ENCODE data around the gene CREB3L2. TPM values are rescaled to one million over a fixed set of nuclear protein-coding genes. Genes with fewer than 3 reads are reported as not detected.

CREB3L2 gene
- total and polyA plus RNA-seq, 2 of the 13 experiments (the other 11 are each of a cell fraction or from before 2014, with no cell fraction given) = 22.1 to 41.1 TPM

- no peak overlapping the region for H3K4me2 ChIP-seq (ENCODE audit: low read depth, low read length)
- intact Hi-C loops (cut with micrococcal nuclease; ENCODE audit: unreplicated experiment) = no loop called here
- peaks cover 16% of the 10 kb centered on the region; the same call in 1 of the 2 replicates for H4K20me1 ChIP-seq (ENCODE audit: insufficient read depth, low read length)
- TF ChIP-seq CCAR2 (optimal IDR thresholded peaks at IDR 0.05; ENCODE audit: low read depth, low read length) (no peak), ZNF101 (CRISPR knock-in tag; IDR thresholded peaks at IDR 0.05; ENCODE audit: borderline replicate concordance, low read depth) (no peak), NFE2L2 (IDR thresholded peaks at IDR 0.05; ENCODE audit: low read length) (no peak), ATF6 (CRISPR knock-in tag; conservative IDR thresholded peaks at IDR 0.05) (no peak), ZNF136 (CRISPR knock-in tag; IDR thresholded peaks at IDR 0.05; ENCODE audit: low read depth) (no peak)
- no peak overlapping the region for H2AFZ ChIP-seq (ENCODE audit: low read length)
- peaks cover 96% of the 10 kb centered on the region for H3K79me2 ChIP-seq (ENCODE audit: insufficient read depth, low read length)
- H3K4me1 ChIP-seq (ENCODE audit: insufficient read depth, low read length) = peaks cover 100% of the 10 kb centered on the region
- H3K27me3 ChIP-seq (ENCODE audit: control insufficient read depth in 1 of 2, insufficient read depth in 2 of 2, low read length in 2 of 2) = no peaks in the 10 kb centered on the region
- H3K4me3 ChIP-seq (replicated peaks in 1 of 3; ENCODE audit: insufficient read depth in 1 of 3, low read depth in 2 of 3, low read length in 3 of 3) = no peak overlapping the region
- no peaks in the 10 kb centered on the region for H3K9me3 ChIP-seq (ENCODE audit: low read length)
- H3K9ac ChIP-seq (ENCODE audit: insufficient read depth, low read depth, low read length) = no peak overlapping the region
- ATAC-seq (no peak), FAIRE-seq (no peak), DNase-seq (ENCODE audit: low spot score) (no peak)
- no TSS peak for BruUV-seq (replicated peaks)
- WGBS (ENCODE audit: low lambda C conversion rate) = 92% methylated on average over 3 of the region's 3 CpGs
- ChIA-PET CTCF (ENCODE audit: low intra/inter-chr PET ratio, low total read pairs) (no interaction called here), POLR2A (no interaction called here)
- H3K36me3 ChIP-seq (replicated peaks in 1 of 2; ENCODE audit: control insufficient read depth in 1 of 2, insufficient read depth in 2 of 2, low read length in 2 of 2) = peaks cover 7 to 35% of the 10 kb centered on the region in 2 experiments
- H3K27ac ChIP-seq (ENCODE audit: extremely low read length, insufficient read depth, low read length) = no peak overlapping the region
- in situ Hi-C loops (cut with HindIII; ENCODE audit: extremely low pct_ligation_motif_present, low pct_unique_long_range_greater_than_20kb) = no loop called here
Measured at GRCh38 chr7:137976232-137976631, 25.7 kb downstream of the CREB3L2 start.

- H3K4me1 ChIP-seq (ENCODE audit: insufficient read depth, low read length) = peaks cover 100% of the 10 kb centered on the region
- H3K79me2 ChIP-seq (ENCODE audit: insufficient read depth, low read length) = peaks cover 95% of the 10 kb centered on the region
- no peak overlapping the region for H3K9ac ChIP-seq (ENCODE audit: insufficient read depth, low read depth, low read length)
- 96% methylated on average over 2 of the region's 2 CpGs for WGBS (ENCODE audit: low lambda C conversion rate)
- TF ChIP-seq CBX5 (CRISPR knock-in tag; IDR thresholded peaks at IDR 0.05; ENCODE audit: borderline replicate concordance) = no peak
- CTCF ChIA-PET (ENCODE audit: low intra/inter-chr PET ratio, low total read pairs) = no interaction called here
- no peak for FAIRE-seq
- H3K27ac ChIP-seq (ENCODE audit: extremely low read length, insufficient read depth, low read length) = no peak overlapping the region
- no peak overlapping the region for H3K4me2 ChIP-seq (ENCODE audit: low read depth, low read length)
- H3K27me3 ChIP-seq (ENCODE audit: control insufficient read depth in 1 of 2, insufficient read depth in 2 of 2, low read length in 2 of 2) = no peaks in the 10 kb centered on the region
- intact Hi-C loops (cut with micrococcal nuclease; ENCODE audit: unreplicated experiment) (no loop called here), in situ Hi-C loops (cut with HindIII; ENCODE audit: extremely low pct_ligation_motif_present, low pct_unique_long_range_greater_than_20kb) (no loop called here)
- H4K20me1 ChIP-seq (ENCODE audit: insufficient read depth, low read length) = peaks cover 16% of the 10 kb centered on the region; the same call in 1 of the 2 replicates
- H3K9me3 ChIP-seq (ENCODE audit: low read length) = no peaks in the 10 kb centered on the region
- POLR2A ChIA-PET = no interaction called here
- no TSS peak for BruUV-seq (replicated peaks)
- peaks cover 7 to 35% of the 10 kb centered on the region in 2 experiments for H3K36me3 ChIP-seq (replicated peaks in 1 of 2; ENCODE audit: control insufficient read depth in 1 of 2, insufficient read depth in 2 of 2, low read length in 2 of 2)
- no peak for DNase-seq (ENCODE audit: low spot score)
- no peak overlapping the region for H3K4me3 ChIP-seq (replicated peaks in 1 of 3; ENCODE audit: insufficient read depth in 1 of 3, low read depth in 2 of 3, low read length in 3 of 3)
- no peak overlapping the region for H2AFZ ChIP-seq (ENCODE audit: low read length)
- ATAC-seq = no peak
Measured at GRCh38 chr7:137975768-137976167, 26.1 kb downstream of the CREB3L2 start.
